HG03565 (cell line): ENCODE results near the gene ZFHX3.
"Not testable (repeated sequence)": the region's sequence is repeated elsewhere in the genome, so short reads cannot be mapped to it uniquely, and the experiment has no call there.

ENCODE experiments used
- ATAC-seq: cut with Tn5 transposase; IDR thresholded peaks from one replicate; pipeline ENCODE4 v1.9.1; 2021; ENCODE audit warnings: mild to moderate bottlenecking, moderate library complexity; ENCODE audit not compliant: unreplicated experiment

ZFHX3 gene

GRCh38 chr16:73000907-73001521, 46.9 kb downstream of the ZFHX3 start:
- no peak for ATAC-seq

- no peak for ATAC-seq
These were observed 47.7 kb downstream of the ZFHX3 start for GRCh38 chr16:73000020-73000906.

- no peak for ATAC-seq
These were observed 48.3 kb downstream of the ZFHX3 start for GRCh38 chr16:72999541-73000019.

- ATAC-seq, result no peak
These were observed 50.8 kb downstream of the ZFHX3 start for GRCh38 chr16:72997141-72997542.

GRCh38 chr16:72996291-72997062, 51.5 kb downstream of the ZFHX3 start:
- no peak for ATAC-seq

- ATAC-seq, result not testable (repeated sequence)
These were observed 52.1 kb downstream of the ZFHX3 start for GRCh38 chr16:72995882-72996270.

GRCh38 chr16:72995151-72995881, 52.6 kb downstream of the ZFHX3 start:
- ATAC-seq, result no peak

- no peak for ATAC-seq
These were observed 55.8 kb downstream of the ZFHX3 start for GRCh38 chr16:72992142-72992601.

- ATAC-seq, result no peak
These were observed 56.3 kb downstream of the ZFHX3 start for GRCh38 chr16:72991644-72992043.

- ATAC-seq, result no peak
These were observed 56.7 kb downstream of the ZFHX3 start for GRCh38 chr16:72991211-72991610.

GRCh38 chr16:72990571-72990970, 57.4 kb downstream of the ZFHX3 start:
- no peak for ATAC-seq

GRCh38 chr16:72989579-72990551, 58.1 kb downstream of the ZFHX3 start:
- ATAC-seq, result no peak

- not testable (repeated sequence) for ATAC-seq
These were observed 58.7 kb downstream of the ZFHX3 start for GRCh38 chr16:72989203-72989578.

- no peak for ATAC-seq
These were observed 59.4 kb downstream of the ZFHX3 start for GRCh38 chr16:72988569-72988968.

GRCh38 chr16:72987480-72987901, 60.4 kb downstream of the ZFHX3 start:
- ATAC-seq, result no peak

- ATAC-seq, result no peak
These were observed 61.9 kb downstream of the ZFHX3 start for GRCh38 chr16:72985995-72986394.

- ATAC-seq, result no peak
These were observed 62.6 kb downstream of the ZFHX3 start for GRCh38 chr16:72985148-72985941.

GRCh38 chr16:72983728-72984350, 64.1 kb downstream of the ZFHX3 start:
- ATAC-seq, result no peak
